ENCODE data around the gene KHNYN. TPM values are rescaled to one million over a fixed set of nuclear protein-coding genes. Genes with fewer than 3 reads are reported as not detected.

KHNYN gene
- total RNA-seq, 4 donors from 2014 or later = 56.7 to 145 (median 84.3) TPM

DNA sequence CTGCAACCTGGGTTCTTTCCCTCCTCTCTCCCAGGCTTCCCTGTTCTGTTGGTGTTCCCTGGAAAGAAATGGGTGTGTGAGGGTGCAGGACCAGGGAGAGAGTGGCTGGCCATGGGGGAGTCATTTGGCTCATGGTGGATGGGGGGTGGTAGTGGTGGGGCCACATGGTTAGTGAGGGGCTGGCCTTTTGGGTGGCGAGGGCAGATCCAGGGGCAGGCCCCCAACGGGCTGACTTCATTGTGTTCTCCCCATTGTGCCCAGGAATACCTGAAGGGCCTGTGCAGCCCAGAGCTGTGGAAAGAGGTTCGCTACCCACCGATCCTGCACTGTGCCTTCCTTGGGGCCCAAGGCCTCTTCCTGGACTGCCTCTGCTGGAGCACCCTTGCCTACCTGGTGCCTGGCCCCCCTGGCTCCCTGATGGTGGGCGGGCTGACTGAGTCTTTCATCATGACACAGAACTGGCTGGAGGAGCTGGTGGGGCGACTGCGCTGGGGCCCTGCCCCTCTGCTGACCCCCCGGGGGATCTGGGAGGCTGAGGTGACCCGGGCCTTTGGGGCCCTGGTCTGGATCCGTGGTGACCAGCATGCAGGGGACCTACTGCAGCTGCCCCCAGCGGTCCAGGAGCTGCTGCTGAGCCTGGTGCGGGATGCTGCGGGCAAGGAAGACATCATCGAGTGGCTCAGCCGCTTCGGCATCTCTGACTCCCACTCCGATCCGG, 22.0 kb upstream of the KHNYN start:
- H3K36me3 ChIP-seq = peaks cover 38% of the 10 kb centered on the region
- DNase-seq (ENCODE audit: low spot score in 2 of 2) = no peak

DNA sequence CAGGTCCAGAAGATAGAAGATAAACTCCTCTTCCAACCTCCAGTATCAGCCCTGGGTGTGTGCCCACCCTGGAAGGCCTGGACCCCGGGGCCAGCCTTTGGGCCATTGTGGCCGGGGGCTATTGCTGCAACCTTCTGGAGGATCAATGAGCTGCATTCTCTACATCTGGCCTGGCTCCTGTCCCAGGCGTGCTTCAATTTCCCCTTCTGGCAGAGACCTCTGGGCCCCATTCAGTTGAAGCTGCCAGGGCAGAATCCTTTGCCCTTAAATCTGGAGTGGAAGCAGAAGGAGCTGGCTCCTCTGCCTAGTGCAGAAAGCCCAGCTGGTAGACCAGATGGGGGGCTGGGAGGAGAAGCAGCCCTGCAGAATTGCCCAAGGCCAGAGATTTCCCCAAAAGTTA, 21.0 kb upstream of the KHNYN start:
- TF ChIP-seq, protein P1, sequence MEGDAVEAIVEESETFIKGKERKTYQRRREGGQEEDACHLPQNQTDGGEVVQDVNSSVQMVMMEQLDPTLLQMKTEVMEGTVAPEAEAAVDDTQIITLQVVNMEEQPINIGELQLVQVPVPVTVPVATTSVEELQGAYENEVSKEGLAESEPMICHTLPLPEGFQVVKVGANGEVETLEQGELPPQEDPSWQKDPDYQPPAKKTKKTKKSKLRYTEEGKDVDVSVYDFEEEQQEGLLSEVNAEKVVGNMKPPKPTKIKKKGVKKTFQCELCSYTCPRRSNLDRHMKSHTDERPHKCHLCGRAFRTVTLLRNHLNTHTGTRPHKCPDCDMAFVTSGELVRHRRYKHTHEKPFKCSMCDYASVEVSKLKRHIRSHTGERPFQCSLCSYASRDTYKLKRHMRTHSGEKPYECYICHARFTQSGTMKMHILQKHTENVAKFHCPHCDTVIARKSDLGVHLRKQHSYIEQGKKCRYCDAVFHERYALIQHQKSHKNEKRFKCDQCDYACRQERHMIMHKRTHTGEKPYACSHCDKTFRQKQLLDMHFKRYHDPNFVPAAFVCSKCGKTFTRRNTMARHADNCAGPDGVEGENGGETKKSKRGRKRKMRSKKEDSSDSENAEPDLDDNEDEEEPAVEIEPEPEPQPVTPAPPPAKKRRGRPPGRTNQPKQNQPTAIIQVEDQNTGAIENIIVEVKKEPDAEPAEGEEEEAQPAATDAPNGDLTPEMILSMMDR (IDR thresholded peaks at IDR 0.05) = no peak
- TF ChIP-seq EP300 (IDR thresholded peaks at IDR 0.05) (no peak), POLR2AphosphoS5 (IDR thresholded peaks at IDR 0.05) (no peak)
- H3K4me1 ChIP-seq = peaks cover 6% of the 10 kb centered on the region
- H3K36me3 ChIP-seq = peaks cover 48% of the 10 kb centered on the region
- H3K4me3 ChIP-seq = no peak overlapping the region
- no peaks in the 10 kb centered on the region for H3K27me3 ChIP-seq
- DNase-seq (ENCODE audit: low spot score in 2 of 2) = no peak
- H3K27ac ChIP-seq = no peak overlapping the region
- no peaks in the 10 kb centered on the region for H3K9me3 ChIP-seq
- WGBS = 64% methylated on average over 3 of the region's 3 CpGs

More for the DNA sequence above, 22.0 kb upstream of the KHNYN start:
- Histone ChIP-seq H3K9me3 (no peaks in the 10 kb centered on the region), H3K27ac (no peak overlapping the region), H3K27me3 (no peaks in the 10 kb centered on the region), H3K4me1 (peaks cover 16% of the 10 kb centered on the region), H3K4me3 (no peak overlapping the region)
- TF ChIP-seq EP300 (IDR thresholded peaks at IDR 0.05) (no peak), POLR2A (IDR thresholded peaks at IDR 0.05) (no peak), POLR2AphosphoS5 (IDR thresholded peaks at IDR 0.05) (no peak)
- TF ChIP-seq, protein P1 (IDR thresholded peaks at IDR 0.05) = no peak
- WGBS = 98% methylated on average over 9 of the region's 18 CpGs

DNA sequence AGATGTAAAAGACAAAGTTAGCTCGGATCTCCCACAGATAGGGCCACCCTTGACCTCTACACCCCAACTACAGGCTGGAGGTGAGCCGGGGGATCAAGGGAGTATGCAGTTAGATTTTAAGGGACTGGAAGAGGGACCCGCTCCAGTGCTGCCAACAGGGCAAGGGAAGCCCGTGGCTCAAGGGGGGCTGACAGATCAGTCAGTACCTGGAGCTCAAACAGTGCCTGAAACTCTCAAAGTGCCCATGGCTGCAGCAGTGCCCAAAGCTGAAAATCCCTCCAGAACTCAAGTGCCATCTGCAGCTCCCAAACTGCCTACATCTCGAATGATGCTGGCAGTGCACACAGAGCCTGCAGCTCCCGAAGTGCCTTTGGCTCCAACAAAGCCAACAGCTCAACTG, 20.6 kb upstream of the KHNYN start:
- WGBS = 71% methylated on average over 5 of the region's 6 CpGs
- DNase-seq (ENCODE audit: low spot score in 2 of 2) = no peak
- H3K4me3 ChIP-seq = no peak overlapping the region
- H3K36me3 ChIP-seq = peaks cover 52% of the 10 kb centered on the region
- TF ChIP-seq POLR2AphosphoS5 (IDR thresholded peaks at IDR 0.05) (no peak), EP300 (IDR thresholded peaks at IDR 0.05) (no peak), POLR2A (IDR thresholded peaks at IDR 0.05) (no peak)
- TF ChIP-seq, protein P1 (IDR thresholded peaks at IDR 0.05) = no peak
- no peak overlapping the region for H3K27ac ChIP-seq
- H3K4me1 ChIP-seq = peaks cover 4% of the 10 kb centered on the region
- no peaks in the 10 kb centered on the region for H3K9me3 ChIP-seq
- no peaks in the 10 kb centered on the region for H3K27me3 ChIP-seq

DNA sequence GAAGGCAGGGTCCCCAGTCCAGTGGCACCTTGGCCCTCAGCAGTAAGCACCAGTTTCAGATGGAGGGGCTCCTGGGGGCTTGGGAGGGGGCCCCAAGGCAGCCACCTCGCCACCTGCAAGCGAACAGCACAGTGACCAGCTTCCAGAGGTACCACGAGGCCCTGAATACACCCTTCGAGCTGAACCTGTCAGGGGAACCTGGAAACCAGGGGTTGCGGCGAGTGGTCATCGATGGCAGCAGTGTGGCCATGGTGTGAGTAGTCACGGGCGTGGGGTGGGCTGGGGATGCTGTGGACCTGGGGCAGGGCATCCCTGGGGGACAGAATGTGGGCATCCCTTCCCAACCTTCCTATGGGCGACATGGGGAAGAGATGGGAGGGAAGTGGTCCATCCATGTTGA, 19.8 kb upstream of the KHNYN start:
- Histone ChIP-seq H3K4me1 (peaks cover 4% of the 10 kb centered on the region), H3K27me3 (no peaks in the 10 kb centered on the region), H3K36me3 (peaks cover 60% of the 10 kb centered on the region), H3K4me3 (no peak overlapping the region), H3K9me3 (no peaks in the 10 kb centered on the region), H3K27ac (no peak overlapping the region)
- WGBS = 91% methylated on average over 8 of the region's 10 CpGs
- no peak for DNase-seq (ENCODE audit: low spot score in 2 of 2)
- TF ChIP-seq POLR2A (IDR thresholded peaks at IDR 0.05) (no peak), EP300 (IDR thresholded peaks at IDR 0.05) (no peak), POLR2AphosphoS5 (IDR thresholded peaks at IDR 0.05) (no peak)
- TF ChIP-seq, protein P1 (IDR thresholded peaks at IDR 0.05) = no peak

DNA sequence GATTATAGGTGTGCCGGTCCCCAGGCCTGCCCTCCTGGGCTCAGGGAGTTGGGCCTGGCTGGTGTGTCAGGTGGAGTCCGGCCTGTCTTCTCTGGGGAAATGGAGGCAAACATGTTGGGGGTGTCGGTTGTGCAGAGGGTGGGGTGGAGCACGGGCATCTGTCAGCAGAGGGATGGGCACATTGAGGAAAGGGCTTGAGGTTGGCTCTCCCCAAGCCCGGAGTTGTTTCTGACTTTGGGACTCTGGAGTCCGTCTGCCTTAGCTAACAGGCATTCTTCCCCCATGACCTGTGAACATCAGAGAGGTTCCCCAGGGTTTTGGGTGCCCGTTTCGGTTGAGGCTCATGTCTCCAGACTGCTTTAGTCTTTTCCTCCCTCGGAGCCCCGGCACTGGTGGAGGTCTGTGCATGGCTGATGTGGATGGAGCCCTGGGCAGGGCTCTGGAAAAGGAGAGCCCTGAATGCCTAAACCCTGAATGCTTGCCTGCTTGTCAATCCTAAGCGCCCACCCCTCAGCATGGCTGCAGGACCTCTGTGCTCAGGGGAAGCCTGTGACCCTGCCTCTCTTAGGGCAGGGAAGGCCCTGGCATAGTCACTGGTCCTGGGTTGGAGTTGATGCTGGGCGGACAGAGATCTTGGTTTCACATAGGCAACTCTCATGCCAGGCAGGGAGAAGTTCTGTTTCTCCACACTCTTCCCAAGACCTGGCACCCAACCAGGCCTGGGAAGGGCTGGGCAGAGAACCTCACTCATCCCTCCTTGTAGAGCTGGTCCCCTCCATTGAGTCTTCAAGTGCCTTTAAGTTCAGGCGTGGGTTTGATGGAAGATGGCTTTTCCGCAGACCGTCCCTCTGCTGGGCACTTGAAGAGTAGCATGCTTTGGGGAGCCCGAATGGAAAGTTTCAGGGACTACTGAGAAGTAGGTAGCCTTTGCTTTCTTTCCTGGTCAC, 18.0 kb upstream of the KHNYN start:
- Histone ChIP-seq H3K4me3 (no peak overlapping the region), H3K4me1 (peaks cover 4% of the 10 kb centered on the region), H3K27me3 (no peaks in the 10 kb centered on the region), H3K27ac (no peak overlapping the region), H3K36me3 (peaks cover 69% of the 10 kb centered on the region), H3K9me3 (no peaks in the 10 kb centered on the region)
- DNase-seq (ENCODE audit: low spot score in 2 of 2) = no peak
- TF ChIP-seq POLR2A (IDR thresholded peaks at IDR 0.05) (no peak), POLR2AphosphoS5 (IDR thresholded peaks at IDR 0.05) (no peak), EP300 (IDR thresholded peaks at IDR 0.05) (no peak)
- TF ChIP-seq, protein P1 (IDR thresholded peaks at IDR 0.05) = peak; percentile 50 to 73
- 69% methylated on average over 14 of the region's 16 CpGs for WGBS
